Mucosa of descending colon (tissue), 3 donors: ENCODE results near the gene BEGAIN. TPM values are rescaled to one million over a fixed set of nuclear protein-coding genes. Genes with fewer than 3 reads are reported as not detected.

Experiments used
- ATAC-seq: fragments of 200-7000 bp; cut with Tn5 transposase; one replicate; pipeline ENCODE4 v1.9.1; 2020; ENCODE audit warnings: mild to moderate bottlenecking, moderate library complexity
- DNase-seq, 3 donors: peaks; one replicate each; pipeline ENCODE4 v3.0.0-alpha.2; 2020
- H3K36me3 ChIP-seq: fragments of 200-600 bp; one replicate; pipeline ENCODE4 v1.8.0; 2021; ENCODE audit warnings: low read depth, mild to moderate bottlenecking
- H3K4me1 ChIP-seq: fragments of 200-600 bp; one replicate; pipeline ENCODE4 v1.8.0; 2021; ENCODE audit warnings: low read depth, mild to moderate bottlenecking
- H3K4me3 ChIP-seq: fragments of 200-600 bp; one replicate; pipeline ENCODE4 v1.8.0; 2021; ENCODE audit warnings: mild to moderate bottlenecking
- H3K9me3 ChIP-seq: fragments of 200-600 bp; one replicate; pipeline ENCODE4 v1.8.0; 2021; ENCODE audit warnings: mild to moderate bottlenecking
- CTCF ChIP-seq: fragments of 200-600 bp; IDR thresholded peaks from one replicate; pipeline ENCODE4 v1.8.0; 2022; ENCODE audit warnings: antibody characterized with exemption, mild to moderate bottlenecking
- intact Hi-C, 2 donors: fragments of 100-400 bp; cut with DNase I in 1 of 2; cut with micrococcal nuclease in 1 of 2; formaldehyde crosslinking; loops; one replicate each; pipeline versions ENCODE4 v1.11.0 to v1.11.1; 2022; cut with DNase I, micrococcal nuclease
- total RNA-seq, 3 donors: library from RNA; stranded (reverse); fragmentation: NEBNext Ultra II Directional in 2 of 3; extraction: Animal tissue kit (Norgen Biotek cat#: 25700) in 2 of 3; gene quantifications; one replicate each; pipeline versions ENCODE4 v1.2.1 to v1.2.4, GENCODE V29; 2021 to 2023
- donor health status: DM: no; HTN: no; CAD: no; lungs with moderate emphysema.
- donor health status: DM: no; HTN: no; CAD: no.
- donor health status: DM: no; HTN: yes; CAD: no.

BEGAIN gene
- total RNA-seq, 3 donors from 2014 or later: 0.75 to 2.5 (median 1.1) TPM

- no peak for TF ChIP-seq CTCF
- H3K36me3 ChIP-seq: no peaks in the 10 kb centered on the region
- peak; percentile 1 to 42 (median 25) for DNase-seq
- H3K9me3 ChIP-seq: no peaks in the 10 kb centered on the region
- intact Hi-C loops: no loop called here
- H3K4me3 ChIP-seq: no peak overlapping the region
- ATAC-seq: no peak
- H3K4me1 ChIP-seq: no peaks in the 10 kb centered on the region
These were observed 48.1 kb downstream of the BEGAIN start for GRCh38 chr14:100539003-100539660.

DNA sequence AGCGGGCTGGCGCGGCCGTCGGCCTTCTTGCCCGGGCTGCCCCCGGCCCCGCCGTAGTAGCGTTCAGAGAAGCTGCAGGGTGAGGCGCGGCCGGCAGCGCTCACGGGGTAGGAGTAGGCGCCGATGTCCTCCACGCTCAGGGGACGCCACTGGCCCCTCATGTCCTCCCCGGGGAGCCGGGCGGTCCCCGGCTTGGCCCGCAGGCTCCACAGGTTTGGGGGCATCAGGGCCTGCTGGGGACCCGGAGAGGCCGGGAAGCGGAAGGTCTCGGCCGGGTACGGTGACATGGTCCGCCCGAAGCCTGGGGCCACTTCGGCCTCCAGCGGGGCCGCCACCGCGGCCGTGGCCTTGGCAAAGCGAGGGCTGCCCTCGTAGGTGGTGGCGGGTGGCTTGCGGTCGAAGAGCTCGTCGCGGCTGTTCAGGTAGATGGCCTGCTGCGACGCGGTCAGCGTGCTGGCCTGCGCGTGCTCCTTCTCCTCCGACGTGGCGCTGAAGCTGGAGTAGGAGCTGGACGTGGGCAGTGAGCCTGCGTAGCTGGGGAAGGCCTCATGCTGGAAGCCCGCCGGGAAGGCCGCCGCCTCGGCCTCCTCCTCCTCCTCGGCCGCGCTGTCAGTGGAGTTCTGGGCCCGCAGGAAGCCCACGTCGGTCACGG, 48.7 kb downstream of the BEGAIN start:
- intact Hi-C loops: no loop called here
- Histone ChIP-seq H3K4me1 (no peaks in the 10 kb centered on the region), H3K4me3 (no peak overlapping the region), H3K36me3 (no peaks in the 10 kb centered on the region), H3K9me3 (no peaks in the 10 kb centered on the region)
- no peak for TF ChIP-seq CTCF
- ATAC-seq (no peak), DNase-seq (peak; percentile 0 to 45 (median 25))

DNA sequence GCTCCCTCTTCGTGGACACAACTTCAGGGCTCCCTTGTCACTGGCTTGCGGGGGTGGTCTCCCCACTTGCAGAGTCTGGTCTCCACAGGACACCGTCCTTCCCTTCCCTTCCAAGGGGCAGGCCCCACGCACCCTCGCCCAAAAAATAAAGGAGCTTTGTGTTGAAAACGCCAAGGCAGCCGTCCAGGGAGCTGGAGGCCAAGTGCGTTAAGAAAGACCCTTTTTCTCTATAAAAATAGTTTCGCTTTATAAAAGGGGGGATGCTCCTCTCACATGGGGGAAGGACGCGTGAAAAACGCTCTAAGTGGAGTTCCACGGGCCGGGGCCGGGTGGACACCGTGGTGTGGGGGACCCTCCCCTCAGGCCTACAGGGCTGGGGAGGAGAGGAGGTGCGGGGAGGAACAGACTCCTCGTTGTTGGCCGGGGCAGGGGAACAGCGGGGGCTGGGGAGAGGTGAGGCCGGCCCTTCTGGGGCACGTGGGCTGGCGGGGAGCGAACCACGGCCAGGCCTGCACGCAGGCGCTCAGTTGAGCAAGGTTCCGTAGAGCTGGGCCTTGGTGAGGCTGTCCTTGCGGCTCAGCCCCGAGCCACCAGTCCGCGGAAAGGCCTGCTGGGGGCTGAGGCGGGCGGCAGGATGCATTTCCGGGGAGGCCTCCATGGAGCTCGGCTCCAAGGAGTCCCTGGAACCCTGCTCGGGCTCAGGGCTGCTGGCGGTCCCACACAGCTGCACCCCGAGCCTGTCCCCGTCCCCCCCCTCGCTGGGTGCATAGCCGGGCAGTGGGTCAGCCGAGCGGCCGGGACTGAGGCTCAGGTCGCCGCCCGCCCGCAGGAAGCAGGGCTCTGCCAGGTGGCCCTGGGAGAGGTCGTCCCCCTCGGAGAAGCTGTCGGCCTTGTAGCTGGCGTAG, 49.5 kb downstream of the BEGAIN start:
- ATAC-seq (no peak), DNase-seq (peak in 2 of 3 donors; percentile 26 to 31)
- no peaks in the 10 kb centered on the region for H3K9me3 ChIP-seq
- intact Hi-C loops: no loop called here
- peaks cover 3% of the 10 kb centered on the region for H3K4me1 ChIP-seq
- no peak overlapping the region for H3K4me3 ChIP-seq
- no peak for TF ChIP-seq CTCF
- no peaks in the 10 kb centered on the region for H3K36me3 ChIP-seq

GRCh38 chr14:100536721-100537445, 50.3 kb downstream of the BEGAIN start:
- no peak for TF ChIP-seq CTCF
- intact Hi-C loops: no loop called here
- ATAC-seq (no peak), DNase-seq (peak in 2 of 3 donors; percentile 24 to 32)
- Histone ChIP-seq H3K36me3 (no peaks in the 10 kb centered on the region), H3K4me3 (no peak overlapping the region), H3K9me3 (no peaks in the 10 kb centered on the region), H3K4me1 (peaks cover 3% of the 10 kb centered on the region)

DNA sequence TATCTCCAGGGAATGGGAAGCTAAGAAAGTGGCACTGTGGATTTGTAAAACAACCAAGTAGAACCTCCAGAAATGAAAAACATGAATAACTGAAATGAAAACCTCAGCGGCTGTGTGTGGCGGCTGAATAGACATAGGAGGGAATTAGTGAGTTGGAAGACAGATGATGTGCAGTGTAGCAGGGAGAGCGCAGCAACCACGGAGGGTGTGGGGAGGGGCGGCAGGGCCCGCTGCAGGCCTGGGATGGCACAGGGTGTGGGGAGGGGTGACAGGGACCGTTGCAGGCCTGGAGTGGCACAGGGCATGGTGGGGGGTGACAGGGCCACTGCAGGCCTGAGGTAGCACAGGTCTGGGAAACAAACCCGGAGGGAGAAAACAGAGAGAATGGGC, 51.1 kb downstream of the BEGAIN start:
- no peaks in the 10 kb centered on the region for H3K9me3 ChIP-seq
- H3K4me1 ChIP-seq: peaks cover 3% of the 10 kb centered on the region
- no peak overlapping the region for H3K4me3 ChIP-seq
- no peaks in the 10 kb centered on the region for H3K36me3 ChIP-seq
- no peak for TF ChIP-seq CTCF
- DNase-seq (no peak), ATAC-seq (no peak)
- intact Hi-C loops: no loop called here
